Measurements from ENCODE around the gene WNT11. TPM values are rescaled to one million over a fixed set of nuclear protein-coding genes. Genes with fewer than 3 reads are reported as not detected.
A peak's percentile ranks its signal among the peaks of the same experiment; 100 is the strongest.

WNT11 gene
- total RNA-seq, 1 donor from 2014 or later: 0.26 TPM

GRCh38 chr11:76237000-76237649 is 30.8 kb upstream of the WNT11 start:
- Mint-ChIP-seq H3K4me1 (peaks cover 25% of the 10 kb centered on the region), H3K27me3 (ENCODE audit: insufficient read depth, low read depth) (peaks cover 47% of the 10 kb centered on the region), H3K4me3 (peak overlapping the region; percentile 99), H3K36me3 (peaks cover 6% of the 10 kb centered on the region), H3K27ac (no peak overlapping the region), H3K9me3 (peaks cover 10% of the 10 kb centered on the region)
- H3K9ac ChIP-seq: no peak overlapping the region
- peak overlapping the region; percentile 89 for H3K4me3 ChIP-seq
- peaks cover 11% of the 10 kb centered on the region for H3K27me3 ChIP-seq
- no peaks in the 10 kb centered on the region for H3K9me3 ChIP-seq (ENCODE audit: low read depth)
- no peak overlapping the region for H3K27ac ChIP-seq
- peaks cover 24% of the 10 kb centered on the region for H3F3A ChIP-seq (ENCODE audit: low read depth)
- TF ChIP-seq EZH2 (IDR thresholded peaks at IDR 0.05) (no peak), EZH2phosphoT487 (IDR thresholded peaks at IDR 0.05) (no peak), CTCF (IDR thresholded peaks at IDR 0.05) (no peak)
- H2AFZ ChIP-seq (replicated peaks): no peak overlapping the region
- DNase-seq (ENCODE audit: low spot score): no peak
- no peaks in the 10 kb centered on the region for H3K36me3 ChIP-seq
- no peaks in the 10 kb centered on the region for H3K4me1 ChIP-seq
- H3K4me2 ChIP-seq: no peak overlapping the region
- no peaks in the 10 kb centered on the region for H3K79me2 ChIP-seq (ENCODE audit: low read depth)
- no peaks in the 10 kb centered on the region for H4K20me1 ChIP-seq (ENCODE audit: low read depth)

GRCh38 chr11:76236092-76236999 is 30.0 kb upstream of the WNT11 start:
- Histone ChIP-seq H3K36me3 (no peaks in the 10 kb centered on the region), H3K27ac (no peak overlapping the region), H3K9me3 (ENCODE audit: low read depth) (no peaks in the 10 kb centered on the region), H2AFZ (replicated peaks) (peak overlapping the region; percentile 95), H4K20me1 (ENCODE audit: low read depth) (no peaks in the 10 kb centered on the region), H3K9ac (no peak overlapping the region), H3K79me2 (ENCODE audit: low read depth) (no peaks in the 10 kb centered on the region), H3K27me3 (peaks cover 11% of the 10 kb centered on the region), H3F3A (ENCODE audit: low read depth) (peaks cover 24% of the 10 kb centered on the region), H3K4me1 (no peaks in the 10 kb centered on the region), H3K4me2 (peak overlapping the region; percentile 73), H3K4me3 (peak overlapping the region; percentile 89)
- TF ChIP-seq CTCF (IDR thresholded peaks at IDR 0.05) (no peak), EZH2phosphoT487 (IDR thresholded peaks at IDR 0.05) (no peak), EZH2 (IDR thresholded peaks at IDR 0.05) (no peak)
- peaks cover 32% of the 10 kb centered on the region for H3K4me1 Mint-ChIP-seq
- peaks cover 47% of the 10 kb centered on the region for H3K27me3 Mint-ChIP-seq (ENCODE audit: insufficient read depth, low read depth)
- peak overlapping the region; percentile 99 for H3K4me3 Mint-ChIP-seq
- peak; percentile 93 for DNase-seq (ENCODE audit: low spot score)
- H3K36me3 Mint-ChIP-seq: peaks cover 6% of the 10 kb centered on the region
- H3K9me3 Mint-ChIP-seq: peaks cover 10% of the 10 kb centered on the region
- H3K27ac Mint-ChIP-seq: peak overlapping the region; percentile 96

- peak; percentile 99 for DNase-seq (ENCODE audit: low spot score)
- Histone ChIP-seq H3K4me2 (peak overlapping the region; percentile 97), H3K27ac (no peak overlapping the region), H4K20me1 (ENCODE audit: low read depth) (no peaks in the 10 kb centered on the region), H3K27me3 (peaks cover 11% of the 10 kb centered on the region), H3K4me3 (peak overlapping the region; percentile 89), H3F3A (ENCODE audit: low read depth) (peaks cover 24% of the 10 kb centered on the region), H3K36me3 (no peaks in the 10 kb centered on the region), H3K4me1 (no peaks in the 10 kb centered on the region), H3K9ac (peak overlapping the region; percentile 36), H3K79me2 (ENCODE audit: low read depth) (no peaks in the 10 kb centered on the region), H2AFZ (replicated peaks) (peak overlapping the region; percentile 95), H3K9me3 (ENCODE audit: low read depth) (no peaks in the 10 kb centered on the region)
- peaks cover 37% of the 10 kb centered on the region for H3K4me1 Mint-ChIP-seq
- no peak for TF ChIP-seq CTCF (IDR thresholded peaks at IDR 0.05)
- no peak for TF ChIP-seq EZH2phosphoT487 (IDR thresholded peaks at IDR 0.05)
- TF ChIP-seq EZH2 (IDR thresholded peaks at IDR 0.05): no peak
- peak overlapping the region; percentile 96 for H3K27ac Mint-ChIP-seq
- peak overlapping the region; percentile 99 for H3K4me3 Mint-ChIP-seq
- H3K36me3 Mint-ChIP-seq: peaks cover 6% of the 10 kb centered on the region
- H3K9me3 Mint-ChIP-seq: peaks cover 10% of the 10 kb centered on the region
- peaks cover 44% of the 10 kb centered on the region for H3K27me3 Mint-ChIP-seq (ENCODE audit: insufficient read depth, low read depth)
Observed at GRCh38 chr11:76235233-76236091, 29.2 kb upstream of the WNT11 start.
